Measurements from ENCODE around the gene ZNRF4. TPM values are rescaled to one million over a fixed set of nuclear protein-coding genes. Genes with fewer than 3 reads are reported as not detected.

ZNRF4 gene
- total and polyA plus RNA-seq, 9 of the 15 experiments (the other 6 are each of a cell fraction or from before 2014, with no cell fraction given), result not detected

GRCh38 chr19:5423567-5424125, 31.6 kb upstream of the ZNRF4 start:
- H3K27ac ChIP-seq (ENCODE audit: extremely low read depth, low read depth, low read length), result no peak overlapping the region
- intact Hi-C loops (cut with micrococcal nuclease), result no loop called here
- ChIA-PET POLR2A (no interaction called here), CTCF (ENCODE audit: low intra/inter-chr PET ratio) (no interaction called here)
- no peaks in the 10 kb centered on the region for H3K9me3 ChIP-seq (replicated peaks; ENCODE audit: control insufficient read depth, insufficient read depth, low read depth, low read length)
- no TSS peak for BruUV-seq (replicated peaks)
- no peak overlapping the region for H3K4me3 ChIP-seq
- no peak overlapping the region for H2AFZ ChIP-seq (ENCODE audit: low read depth, low read length)
- no peaks in the 10 kb centered on the region for H3K36me3 ChIP-seq (ENCODE audit: control insufficient read depth, insufficient read depth, low read length)
- H3K4me1 ChIP-seq (replicated peaks in 1 of 2; ENCODE audit: control insufficient read depth in 2 of 2, insufficient read depth in 2 of 2, low read length in 2 of 2), result no peaks in the 10 kb centered on the region; a peak in 1 of 5 replicates
- H4K20me1 ChIP-seq (replicated peaks; ENCODE audit: control insufficient read depth, insufficient read depth, low read length), result no peaks in the 10 kb centered on the region
- no peak overlapping the region; a peak in 1 of 4 replicates for H3K9ac ChIP-seq (ENCODE audit: insufficient read depth in 1 of 2, low read depth in 2 of 2, low read length in 2 of 2)
- ATAC-seq, result no peak
- FAIRE-seq, result no peak
- H3K4me2 ChIP-seq (ENCODE audit: insufficient read depth, low read length), result no peak overlapping the region
- H3K79me2 ChIP-seq (ENCODE audit: control insufficient read depth, insufficient read depth, low read length), result no peaks in the 10 kb centered on the region
- H3K9me1 ChIP-seq (ENCODE audit: control insufficient read depth, insufficient read depth, low read length), result no peaks in the 10 kb centered on the region
- no peak for DNase-seq (ENCODE audit: extremely low read depth in 1 of 4, low spot score in 3 of 4)
- in situ Hi-C loops (cut with MboI), result no loop called here
- H3K27me3 ChIP-seq (ENCODE audit: control insufficient read depth in 2 of 2, insufficient read depth in 2 of 2, low read length in 2 of 2), result peaks cover 22 to 35% of the 10 kb centered on the region in 2 experiments; a peak in 4 of 5 replicates
- WGBS (ENCODE audit: insufficient coverage, low coverage, missing lambda C conversion rate), result 0% methylated on average over 1 of the region's 1 CpG
- TF ChIP-seq MYC (IDR thresholded peaks at IDR 0.05; ENCODE audit: low read depth, low read length), result no peak
- no peak for TF ChIP-seq MYC (CRISPR knock-in tag; IDR thresholded peaks at IDR 0.05; ENCODE audit: borderline replicate concordance, low read depth)
- no peak for TF ChIP-seq ZNF212 (CRISPR knock-in tag; IDR thresholded peaks at IDR 0.05)
- TF ChIP-seq EGR1 (conservative IDR thresholded peaks at IDR 0.05), result peak; percentile 92
- no peak for TF ChIP-seq NFYB (IDR thresholded peaks at IDR 0.05; ENCODE audit: extremely low read depth, insufficient read length)
- no peak for TF ChIP-seq BRCA1 (IDR thresholded peaks at IDR 0.05)
- TF ChIP-seq BRCA1 (CRISPR knock-in tag; IDR thresholded peaks at IDR 0.05), result no peak
- 0 out of 2 replicates have a peak, but pooled peaks have one; percentile 43 for TF ChIP-seq ZBTB26 (CRISPR knock-in tag; IDR thresholded peaks at IDR 0.05)
- no peak for TF ChIP-seq PREB (CRISPR knock-in tag; IDR thresholded peaks at IDR 0.05)
- no peak for TF ChIP-seq TSHZ1 (CRISPR knock-in tag; IDR thresholded peaks at IDR 0.05)
- no peak for TF ChIP-seq E2F1 (CRISPR knock-in tag; IDR thresholded peaks at IDR 0.05)
- TF ChIP-seq ARID1B (IDR thresholded peaks at IDR 0.05), result no peak
- no peak for TF ChIP-seq ILK (tag; IDR thresholded peaks at IDR 0.05; ENCODE audit: borderline replicate concordance, low read depth)
- no peak for TF ChIP-seq ADNP (tag; IDR thresholded peaks at IDR 0.05)
- TF ChIP-seq EHMT2 (IDR thresholded peaks at IDR 0.05), result peak; percentile 64; the same call in 1 of the 2 replicates
- TF ChIP-seq CEBPB (tag; IDR thresholded peaks at IDR 0.05), result no peak
